IMR-90 (cell line): ENCODE results near the gene RELL1.

Experiments used
- CHD1 ChIP-seq: IDR thresholded peaks from 2 replicates; pipeline ENCODE4 v1.6.1; 2012; ENCODE audit warnings: low read depth, low read length, improper control_type of control experiment
- ELK1 ChIP-seq: fragments of 150-350 bp; IDR thresholded peaks from 2 replicates; pipeline ENCODE4 v1.6.1; 2016; ENCODE audit warnings: low read depth, mild to moderate bottlenecking, low read length, moderate library complexity, borderline replicate concordance
- FOS ChIP-seq: fragments of 150-350 bp; IDR thresholded peaks from 2 replicates; pipeline ENCODE4 v1.6.1; 2016; ENCODE audit warnings: low read depth, low read length
- POLR2A ChIP-seq: IDR thresholded peaks from 2 replicates; pipeline ENCODE4 v1.6.1; 2012; ENCODE audit warnings: mild to moderate bottlenecking, low read depth, low read length
- TF ChIP-seq, protein P1 (sequence below): conservative IDR thresholded peaks from 2 replicates; pipeline ENCODE4 v1.5.1; 2012; ENCODE audit warnings: mild to moderate bottlenecking, low read depth, low read length, improper control_type of control experiment
- TF ChIP-seq, protein P2 (sequence below): fragments of 150-350 bp; IDR thresholded peaks from 2 replicates; pipeline ENCODE4 v1.6.1; 2017; ENCODE audit warnings: mild to moderate bottlenecking, antibody characterized with exemption, low read length, low read depth

DNA sequence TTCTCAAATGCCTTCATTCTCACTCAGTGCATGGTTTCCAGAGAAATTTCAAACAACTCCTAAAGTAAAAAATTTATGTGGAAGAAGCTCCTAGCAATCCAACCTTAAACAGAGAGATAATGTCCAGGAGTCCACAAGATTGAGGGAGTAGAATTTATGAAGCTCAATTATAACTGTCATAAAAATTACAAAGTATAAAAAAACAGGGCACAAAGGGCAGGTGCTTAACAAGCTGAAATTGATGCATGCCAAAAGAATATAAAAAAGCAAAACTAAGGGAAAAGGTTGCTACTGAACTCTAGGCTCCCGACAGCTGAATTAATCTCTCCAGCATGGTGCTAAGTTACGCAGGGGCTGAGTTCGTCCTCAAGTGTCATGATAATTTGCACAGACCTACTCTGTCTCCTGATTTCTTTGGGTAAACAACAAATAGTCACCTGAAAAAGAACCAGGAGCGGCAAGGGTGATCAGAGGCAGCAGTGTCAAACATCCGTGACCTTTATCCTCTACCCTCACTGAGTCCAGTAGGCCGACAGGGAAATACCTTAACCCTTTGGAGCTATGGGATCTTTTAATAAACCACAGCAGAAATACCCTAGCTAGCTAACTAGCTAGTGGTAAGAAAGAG, 47.2 kb upstream of the RELL1 start:
- TF ChIP-seq, protein P1, sequence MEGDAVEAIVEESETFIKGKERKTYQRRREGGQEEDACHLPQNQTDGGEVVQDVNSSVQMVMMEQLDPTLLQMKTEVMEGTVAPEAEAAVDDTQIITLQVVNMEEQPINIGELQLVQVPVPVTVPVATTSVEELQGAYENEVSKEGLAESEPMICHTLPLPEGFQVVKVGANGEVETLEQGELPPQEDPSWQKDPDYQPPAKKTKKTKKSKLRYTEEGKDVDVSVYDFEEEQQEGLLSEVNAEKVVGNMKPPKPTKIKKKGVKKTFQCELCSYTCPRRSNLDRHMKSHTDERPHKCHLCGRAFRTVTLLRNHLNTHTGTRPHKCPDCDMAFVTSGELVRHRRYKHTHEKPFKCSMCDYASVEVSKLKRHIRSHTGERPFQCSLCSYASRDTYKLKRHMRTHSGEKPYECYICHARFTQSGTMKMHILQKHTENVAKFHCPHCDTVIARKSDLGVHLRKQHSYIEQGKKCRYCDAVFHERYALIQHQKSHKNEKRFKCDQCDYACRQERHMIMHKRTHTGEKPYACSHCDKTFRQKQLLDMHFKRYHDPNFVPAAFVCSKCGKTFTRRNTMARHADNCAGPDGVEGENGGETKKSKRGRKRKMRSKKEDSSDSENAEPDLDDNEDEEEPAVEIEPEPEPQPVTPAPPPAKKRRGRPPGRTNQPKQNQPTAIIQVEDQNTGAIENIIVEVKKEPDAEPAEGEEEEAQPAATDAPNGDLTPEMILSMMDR, result no peak
- TF ChIP-seq, protein P2, sequence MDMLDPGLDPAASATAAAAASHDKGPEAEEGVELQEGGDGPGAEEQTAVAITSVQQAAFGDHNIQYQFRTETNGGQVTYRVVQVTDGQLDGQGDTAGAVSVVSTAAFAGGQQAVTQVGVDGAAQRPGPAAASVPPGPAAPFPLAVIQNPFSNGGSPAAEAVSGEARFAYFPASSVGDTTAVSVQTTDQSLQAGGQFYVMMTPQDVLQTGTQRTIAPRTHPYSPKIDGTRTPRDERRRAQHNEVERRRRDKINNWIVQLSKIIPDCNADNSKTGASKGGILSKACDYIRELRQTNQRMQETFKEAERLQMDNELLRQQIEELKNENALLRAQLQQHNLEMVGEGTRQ, result no peak
- TF ChIP-seq POLR2A, result no peak
- TF ChIP-seq FOS, result no peak
- no peak for TF ChIP-seq ELK1
- TF ChIP-seq CHD1, result no peak
